G401 (cell line): ENCODE results near the gene HNRNPU. TPM values are rescaled to one million over a fixed set of nuclear protein-coding genes. Genes with fewer than 3 reads are reported as not detected.
"Not testable (repeated sequence)": the region's sequence is repeated elsewhere in the genome, so short reads cannot be mapped to it uniquely, and the experiment has no call there.

Experiments used
- DNase-seq: peaks from one replicate; pipeline ENCODE4 v3.0.0-alpha.2; 2015; ENCODE audit warnings: low spot score
- in situ Hi-C: cut with HindIII; loops from 2 replicates; pipeline ENCODE4 v1.10.0; 2016; ENCODE audit warnings: low sequenced_read_pairs, mixed read lengths
- total RNA-seq: library from RNA; depleted of rRNA; stranded (reverse); fragments of >200 nt; shearing (Covaris generic); gene quantifications from 2 replicates; pipeline ENCODE4 v1.2.3, GENCODE V29; 2014

Gene HNRNPU
- total RNA-seq, 1 experiment from 2014 or later: 277 TPM

DNA sequence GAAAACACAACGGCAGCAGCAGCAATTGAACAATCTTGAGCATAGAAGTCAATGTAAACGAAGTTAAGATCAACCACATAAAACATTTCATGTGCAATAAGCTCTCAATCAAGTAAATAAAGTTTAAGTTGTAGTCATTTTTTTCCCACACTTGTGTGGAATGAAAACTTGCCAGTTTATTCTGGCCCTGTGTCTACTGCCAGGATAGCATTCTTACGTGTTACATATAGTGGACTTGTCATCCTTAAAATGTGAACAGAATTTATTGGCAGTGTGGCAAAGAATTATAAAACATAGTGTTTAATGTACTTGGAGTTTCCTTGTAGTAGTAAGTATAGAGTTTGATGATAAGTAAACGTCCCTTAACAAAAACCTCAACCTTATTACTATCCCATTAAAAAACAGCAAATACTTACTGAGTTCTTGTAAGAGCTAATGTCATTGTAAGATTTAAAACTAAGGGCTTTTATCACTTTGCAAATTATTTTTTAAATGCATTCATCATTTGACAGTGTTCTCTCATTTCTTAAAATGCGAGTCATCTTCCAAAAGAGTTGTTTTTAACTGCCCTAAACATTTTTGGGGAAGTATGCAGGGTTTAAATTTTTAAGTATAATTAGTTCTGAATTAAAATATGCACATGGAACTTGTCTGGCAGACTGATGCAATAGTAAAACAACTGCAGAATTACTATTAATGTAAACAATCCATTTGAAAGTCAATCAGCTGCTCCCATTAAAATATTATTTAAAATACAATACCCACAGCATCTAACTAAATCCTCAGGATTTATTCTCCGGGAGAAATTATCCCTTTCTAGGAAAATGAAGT, 21.0 kb downstream of the HNRNPU start:
- in situ Hi-C loops: no loop called here
- no peak for DNase-seq

DNA sequence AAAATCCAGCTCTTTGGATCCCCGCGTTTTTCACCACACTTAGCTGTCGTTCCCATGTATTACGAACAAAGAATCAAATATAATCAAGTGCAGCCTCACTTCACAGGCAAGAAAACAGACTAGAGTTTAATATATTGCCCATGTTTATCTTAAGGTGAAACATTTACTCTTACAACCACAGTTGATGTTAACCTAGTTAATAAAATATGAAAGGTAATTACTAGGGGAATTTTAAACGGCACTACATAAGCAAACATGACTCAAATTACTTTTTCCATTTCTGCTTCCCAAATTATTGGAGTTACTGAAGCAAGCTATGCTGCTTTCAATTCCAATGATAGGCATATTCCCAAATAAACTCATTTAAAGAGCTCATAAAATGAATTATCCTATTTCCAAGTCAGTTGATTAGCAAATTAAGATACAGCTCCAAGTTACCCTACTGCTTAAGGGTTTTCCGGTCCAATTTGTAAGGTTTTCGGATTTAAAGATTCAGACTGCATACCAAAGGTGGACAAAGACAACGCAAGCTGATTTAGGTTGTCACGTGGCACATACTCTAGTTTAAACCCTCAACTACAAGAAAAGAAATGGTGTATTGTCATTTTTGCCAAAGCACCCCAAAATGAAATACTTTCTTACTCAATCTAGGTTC, 22.9 kb downstream of the HNRNPU start:
- in situ Hi-C loops: no loop called here
- no peak for DNase-seq

- in situ Hi-C loops: no loop called here
- DNase-seq: no peak
Measured at GRCh38 chr1:244840219-244840794, 24.0 kb downstream of the HNRNPU start.

GRCh38 chr1:244839656-244840055, 24.7 kb downstream of the HNRNPU start:
- DNase-seq: no peak
- in situ Hi-C loops: no loop called here

DNA sequence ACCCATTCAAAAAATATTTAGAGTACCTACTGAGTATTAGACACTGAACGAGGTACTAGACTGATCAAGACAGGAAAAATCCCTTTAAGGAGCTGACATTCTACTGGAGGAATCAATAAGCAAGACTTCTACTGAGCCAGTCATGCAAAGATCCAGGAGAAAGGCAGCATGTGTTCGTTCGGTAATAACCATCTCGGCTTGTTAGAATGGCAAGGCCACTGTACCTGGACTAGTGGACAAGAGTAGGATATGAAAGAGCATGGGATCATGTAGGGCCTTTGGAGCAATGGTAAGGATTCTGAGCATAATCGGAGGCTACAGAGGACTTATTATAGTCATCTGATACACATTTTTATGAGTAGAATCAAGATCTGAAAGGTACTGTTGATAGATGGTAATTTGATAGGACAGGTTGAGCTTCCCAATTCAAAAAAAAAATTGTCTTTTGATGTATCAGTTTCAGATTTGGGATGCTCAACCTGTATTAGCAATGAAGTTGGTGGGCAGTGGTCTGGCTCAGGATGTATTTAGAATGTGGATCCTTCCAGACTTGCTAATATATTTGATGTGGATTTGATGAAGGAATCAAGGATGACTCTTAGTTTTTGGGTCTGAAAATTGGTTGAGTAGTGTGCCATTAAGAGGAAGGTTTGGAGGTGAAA, 26.6 kb downstream of the HNRNPU start:
- peak; percentile 56 for DNase-seq
- in situ Hi-C loops: no loop called here

GRCh38 chr1:244836584-244836983, 27.8 kb downstream of the HNRNPU start:
- DNase-seq: peak; percentile 38
- in situ Hi-C loops: no loop called here

DNA sequence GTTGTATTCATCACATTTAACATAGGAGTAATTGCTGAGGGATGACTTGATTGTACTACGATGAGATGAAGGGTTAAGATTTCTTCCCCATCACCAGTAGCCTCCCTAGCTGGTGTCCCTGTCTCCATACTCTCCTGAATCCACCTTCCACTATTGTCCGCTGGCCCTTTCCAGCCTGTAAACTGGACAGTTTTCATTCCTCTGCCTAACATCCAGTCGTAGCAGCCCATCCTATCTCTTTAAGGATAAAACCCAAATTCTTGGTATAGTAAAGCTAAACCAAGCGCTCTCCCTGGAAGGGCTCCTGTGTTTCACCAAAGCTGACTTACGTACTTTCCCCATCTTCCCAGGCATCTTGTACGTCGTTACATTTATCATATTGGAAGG, 28.2 kb downstream of the HNRNPU start:
- in situ Hi-C loops: no loop called here

DNA sequence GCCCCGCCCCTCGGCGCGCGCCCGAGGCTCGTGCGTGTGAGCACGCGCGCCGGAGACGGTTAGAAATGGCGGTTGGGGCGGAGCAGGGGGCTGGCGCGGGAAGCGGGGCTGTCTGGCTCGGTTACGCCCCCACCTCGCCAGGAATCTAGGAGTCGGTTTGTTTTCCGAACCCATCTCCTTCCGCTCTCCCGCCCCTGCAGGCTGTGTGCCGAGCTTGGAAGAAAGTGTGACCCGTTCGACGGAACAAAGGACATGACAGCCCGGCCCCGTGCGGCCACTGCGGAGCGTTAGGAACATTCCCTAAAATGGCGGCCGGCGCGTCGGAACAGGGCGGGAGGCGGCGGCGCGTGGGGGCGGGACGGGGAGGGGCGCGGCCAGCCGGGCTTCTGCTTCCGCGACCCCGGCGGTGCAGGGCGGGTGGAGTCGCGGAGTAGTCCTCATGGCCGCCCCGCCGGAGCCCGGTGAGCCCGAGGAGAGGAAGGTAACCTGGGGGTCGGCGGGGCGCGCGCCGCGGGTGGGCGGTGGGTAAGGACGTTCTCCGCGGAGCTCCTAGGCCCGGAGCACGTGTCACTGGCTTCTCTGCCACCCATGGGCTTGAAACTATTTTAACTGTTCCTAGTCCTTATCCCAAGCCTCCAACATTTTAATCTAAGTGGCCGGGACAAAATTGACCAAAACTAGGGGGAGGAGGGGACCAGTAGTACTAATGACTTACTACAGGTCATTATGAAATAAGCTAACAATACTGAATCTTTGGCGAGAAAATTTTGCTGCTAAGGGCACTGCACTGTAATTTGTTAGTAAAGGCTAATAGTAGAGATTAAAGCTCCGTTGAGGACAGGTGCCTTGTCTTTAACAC, 28.8 kb downstream of the HNRNPU start, which contains the start of gene COX20:
TSS of gene COX20 (plus strand) at position 383 of the 859 bp plus-strand sequence. CDS start at position 440, 57 bp downstream.
- peak; percentile 89 for DNase-seq
- in situ Hi-C loops: no loop called here

More for the DNA sequence above, 28.2 kb downstream of the HNRNPU start:
- peak; percentile 67 for DNase-seq

GRCh38 chr1:244834543-244835275, 29.6 kb downstream of the HNRNPU start:
- in situ Hi-C loops: no loop called here

GRCh38 chr1:244833734-244834542, 30.4 kb downstream of the HNRNPU start:
- DNase-seq: peak; percentile 85
- in situ Hi-C loops: no loop called here

More at GRCh38 chr1:244834543-244835275, 29.6 kb downstream of the HNRNPU start:
- DNase-seq: peak; percentile 89

- DNase-seq, in situ Hi-C loops: not testable (repeated sequence)
Measured at GRCh38 chr1:244833260-244833659, 31.1 kb downstream of the HNRNPU start.

DNA sequence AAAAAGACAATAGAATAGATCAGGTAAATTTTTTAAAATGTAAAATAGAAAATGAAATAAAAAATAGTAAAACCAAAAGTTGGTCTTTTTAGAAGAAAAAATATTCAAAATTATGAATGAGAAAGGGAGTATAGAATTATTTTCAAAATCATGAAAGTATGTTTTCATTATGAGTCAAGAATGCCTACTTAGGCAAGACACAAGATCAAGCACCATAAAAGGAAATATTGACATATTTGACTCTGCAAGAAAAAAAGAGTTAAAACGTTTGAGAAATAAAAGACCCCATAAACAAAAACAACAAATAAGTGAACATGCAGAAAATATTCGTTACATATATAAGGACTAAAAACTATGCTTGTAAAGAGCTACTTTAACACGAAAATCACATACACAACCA, 33.7 kb downstream of the HNRNPU start:
- DNase-seq: no peak
- in situ Hi-C loops: no loop called here

DNA sequence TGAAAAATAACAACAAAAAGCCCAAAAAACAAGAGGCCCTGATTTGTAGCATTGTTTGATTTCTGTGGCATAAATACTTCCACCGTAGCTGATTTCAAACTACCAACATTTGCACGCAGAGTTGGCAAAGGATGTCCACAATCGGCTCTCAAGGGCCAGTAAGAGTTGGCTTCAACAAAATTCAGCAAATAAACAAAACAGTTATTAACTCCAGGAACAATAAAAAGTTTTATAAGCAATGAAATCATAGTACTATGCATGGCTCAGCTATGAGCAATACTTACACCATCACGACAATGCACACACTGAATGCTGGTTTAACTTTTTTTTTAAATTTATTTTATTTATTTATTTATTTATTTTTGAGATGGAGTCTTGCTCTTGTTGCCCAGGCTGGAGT, 37.6 kb downstream of the HNRNPU start:
- DNase-seq: no peak
- in situ Hi-C loops: no loop called here

DNA sequence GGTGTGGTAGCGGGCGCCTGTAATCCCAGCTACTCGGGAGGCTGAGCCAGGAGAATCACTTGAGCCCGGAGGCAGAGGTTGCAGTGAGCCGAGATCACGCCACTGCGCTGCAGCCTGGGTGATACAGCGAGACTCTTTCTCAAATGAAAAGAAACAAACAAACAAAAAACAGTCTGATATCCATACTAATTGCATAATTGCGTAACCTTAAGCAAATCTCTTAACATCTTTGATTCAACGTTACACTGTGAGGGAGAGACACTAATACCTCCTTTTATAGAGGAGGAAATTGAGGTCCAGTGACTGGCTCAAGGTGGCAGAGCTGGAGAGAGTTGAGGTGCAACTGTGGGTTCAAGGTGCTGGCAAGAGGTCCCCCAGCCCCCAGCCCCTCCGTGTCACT, 41.5 kb downstream of the HNRNPU start:
- DNase-seq: no peak
- in situ Hi-C loops: no loop called here

GRCh38 chr1:244821134-244821533, 43.2 kb downstream of the HNRNPU start:
- in situ Hi-C loops: no loop called here

DNA sequence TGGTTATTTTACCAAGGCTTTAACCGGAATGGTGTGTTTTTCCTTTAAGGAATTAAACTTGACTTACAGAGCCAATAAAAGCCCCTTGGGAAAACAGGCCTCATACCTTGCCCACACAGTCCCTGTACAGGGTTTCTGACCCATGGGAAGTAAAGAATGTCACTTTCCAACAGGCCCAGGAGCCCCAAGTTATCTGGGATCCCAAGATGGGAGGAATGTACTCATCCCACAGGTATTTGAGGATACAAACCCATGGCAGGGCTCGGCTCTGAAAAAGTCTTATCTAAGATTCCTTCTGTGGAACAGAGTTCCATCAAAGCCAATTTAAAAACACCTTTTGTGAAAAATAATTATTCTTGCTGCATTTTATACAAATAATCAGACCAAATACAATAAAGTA, 44.2 kb downstream of the HNRNPU start:
- in situ Hi-C loops: no loop called here

More at GRCh38 chr1:244821134-244821533, 43.2 kb downstream of the HNRNPU start:
- no peak for DNase-seq

DNA sequence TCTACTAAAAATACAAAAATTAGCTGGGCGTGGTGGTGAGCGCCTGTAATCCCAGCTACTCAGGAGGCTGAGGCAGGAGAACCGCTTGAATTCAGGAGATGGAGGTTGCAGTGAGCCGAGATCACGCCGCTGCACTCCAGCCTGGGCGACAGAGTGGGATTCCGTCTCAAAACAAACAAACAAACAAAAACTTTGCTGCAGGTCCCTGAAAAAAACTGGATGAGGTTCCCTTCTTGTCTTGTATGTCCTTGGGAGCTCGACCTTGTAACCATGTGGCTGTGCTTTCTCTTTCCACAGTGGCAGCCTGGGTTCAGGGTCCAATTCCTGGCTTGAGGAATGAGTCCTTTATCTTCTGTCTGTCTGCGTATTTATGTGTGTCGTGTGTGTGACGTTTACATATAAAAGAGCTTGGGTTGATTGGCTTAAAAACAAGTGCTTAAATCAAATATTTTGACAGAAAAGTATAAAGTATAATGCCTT, 46.9 kb downstream of the HNRNPU start:
- in situ Hi-C loops: no loop called here
- DNase-seq: no peak

More for the DNA sequence above, 44.2 kb downstream of the HNRNPU start:
- no peak for DNase-seq
